GM10266 (cell line): ENCODE data around the gene GJD2.

Source experiments
- DNase-seq: peaks from one replicate; pipeline ENCODE4 v3.0.0; 2012; ENCODE audit errors: extremely low spot score
- CTCF ChIP-seq: IDR thresholded peaks from 2 replicates; pipeline ENCODE4 v1.5.1; 2012; ENCODE audit warnings: mild to moderate bottlenecking, low read depth; ENCODE audit not compliant: control insufficient read depth, insufficient read depth; ENCODE audit errors: missing control alignments

GJD2 gene

GRCh38 chr15:34759347-34759746 is 4.5 kb upstream of the GJD2 start:
- DNase-seq: no peak
- TF ChIP-seq CTCF: no peak

GRCh38 chr15:34757262-34757661 is 2.5 kb upstream of the GJD2 start:
- TF ChIP-seq CTCF: no peak
- no peak for DNase-seq

GRCh38 chr15:34755419-34755773 is 598 bp upstream of the GJD2 start:
- no peak for DNase-seq
- no peak for TF ChIP-seq CTCF

DNA sequence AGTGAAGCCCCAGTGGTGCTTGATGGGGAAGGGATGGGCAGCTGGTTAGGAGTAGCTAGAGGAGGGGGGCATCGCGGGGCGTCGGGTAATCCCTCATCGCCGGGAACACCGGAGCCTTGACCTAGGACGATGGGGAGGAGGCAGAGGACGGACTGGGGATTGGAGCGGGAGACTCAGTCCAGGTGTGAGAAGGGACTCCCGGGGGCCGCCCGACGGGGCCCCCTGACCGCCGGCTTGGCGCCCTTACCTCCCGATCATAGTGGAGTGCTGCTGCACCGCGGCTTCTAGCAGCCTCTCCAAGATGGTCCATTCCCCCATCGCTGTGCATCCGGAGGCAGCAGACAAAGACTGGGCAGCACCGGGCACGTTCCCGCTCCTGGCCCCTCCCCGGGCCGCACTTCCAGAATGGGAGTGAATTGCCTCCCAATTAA is 612 bp downstream of the GJD2 start:
- TF ChIP-seq CTCF: no peak
- DNase-seq: no peak

GRCh38 chr15:34753236-34753894 is 1.4 kb downstream of the GJD2 start:
- no peak for DNase-seq
- TF ChIP-seq CTCF: no peak

- no peak for DNase-seq
- no peak for TF ChIP-seq CTCF
These were observed 5.1 kb downstream of the GJD2 start for GRCh38 chr15:34749691-34750090.

DNA sequence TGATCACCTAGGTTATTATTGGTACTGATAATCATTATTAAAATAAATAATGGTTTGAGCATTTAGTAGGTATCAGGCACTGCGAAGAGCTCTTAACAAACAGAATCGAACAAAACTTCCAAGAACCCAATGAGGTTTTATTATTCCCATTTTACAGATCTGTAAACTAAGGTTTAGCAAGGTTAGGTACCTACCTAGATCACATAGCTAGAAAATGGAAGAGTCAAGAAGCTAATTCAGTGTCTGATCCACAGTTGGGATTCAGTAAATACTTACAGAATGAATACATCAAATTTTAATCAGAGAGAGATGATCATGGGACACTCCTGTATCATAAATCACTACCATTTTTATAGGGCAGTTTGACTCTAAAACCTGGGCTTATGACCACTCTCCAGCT is 15.5 kb downstream of the GJD2 start:
- no peak for DNase-seq
- TF ChIP-seq CTCF: no peak
